WTC11 (cell line): ENCODE measurements around the gene PARP14.

Source experiments
- CBFB ChIP-seq: sonication (generic); formaldehyde crosslinking; IDR thresholded peaks from 2 replicates; pipeline ENCODE4 v1.8.1; 2022; ENCODE audit warnings: mild to moderate bottlenecking, low read depth, missing genetic modification reagents
- CTCF ChIP-seq: fragments of 200-600 bp; IDR thresholded peaks from 2 replicates; pipeline ENCODE4 v1.8.0; 2022; ENCODE audit warnings: antibody characterized with exemption
- IRF2 ChIP-seq: sonication (generic); formaldehyde crosslinking; IDR thresholded peaks from 2 replicates; pipeline ENCODE4 v1.8.0; 2022; ENCODE audit warnings: low read depth, missing genetic modification reagents, borderline replicate concordance
- ZNF138 ChIP-seq: sonication (generic); formaldehyde crosslinking; conservative IDR thresholded peaks from 2 replicates; pipeline ENCODE4 v1.8.1; 2022; ENCODE audit warnings: mild to moderate bottlenecking, moderate library complexity, missing genetic modification reagents
- ZNF219 ChIP-seq: sonication (generic); formaldehyde crosslinking; IDR thresholded peaks from 2 replicates; pipeline ENCODE4 v1.8.0; 2023; ENCODE audit warnings: missing genetic modification reagents, mild to moderate bottlenecking, borderline replicate concordance
- ZNF232 ChIP-seq: sonication (generic); formaldehyde crosslinking; IDR thresholded peaks from 2 replicates; pipeline ENCODE4 v1.8.0; 2022; ENCODE audit warnings: mild to moderate bottlenecking, missing genetic modification reagents
- ZNF263 ChIP-seq: sonication (generic); formaldehyde crosslinking; IDR thresholded peaks from 2 replicates; pipeline ENCODE4 v1.8.1; 2022; ENCODE audit warnings: low read depth, mild to moderate bottlenecking, moderate library complexity, missing genetic modification reagents
- TF ChIP-seq, protein P1 (sequence below): sonication (generic); formaldehyde crosslinking; IDR thresholded peaks from 2 replicates; pipeline ENCODE4 v1.8.1; 2023; ENCODE audit warnings: mild to moderate bottlenecking, missing genetic modification reagents, moderate library complexity

- no peak for TF ChIP-seq ZNF232 (CRISPR knock-in tag)
- TF ChIP-seq CTCF, result no peak
- no peak for TF ChIP-seq ZNF138 (CRISPR knock-in tag)
- TF ChIP-seq ZNF219, result no peak
- TF ChIP-seq, protein P1, sequence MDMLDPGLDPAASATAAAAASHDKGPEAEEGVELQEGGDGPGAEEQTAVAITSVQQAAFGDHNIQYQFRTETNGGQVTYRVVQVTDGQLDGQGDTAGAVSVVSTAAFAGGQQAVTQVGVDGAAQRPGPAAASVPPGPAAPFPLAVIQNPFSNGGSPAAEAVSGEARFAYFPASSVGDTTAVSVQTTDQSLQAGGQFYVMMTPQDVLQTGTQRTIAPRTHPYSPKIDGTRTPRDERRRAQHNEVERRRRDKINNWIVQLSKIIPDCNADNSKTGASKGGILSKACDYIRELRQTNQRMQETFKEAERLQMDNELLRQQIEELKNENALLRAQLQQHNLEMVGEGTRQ (CRISPR knock-in tag), result no peak
- TF ChIP-seq CBFB (CRISPR knock-in tag), result no peak
- TF ChIP-seq IRF2 (CRISPR knock-in tag), result no peak
- no peak for TF ChIP-seq ZNF263 (CRISPR knock-in tag)
Observed at GRCh38 chr3:122678506-122678905, 2.1 kb upstream of the PARP14 start.
